ENCODE measurements around the gene PRKCH. TPM values are rescaled to one million over a fixed set of nuclear protein-coding genes. Genes with fewer than 3 reads are reported as not detected.

The PRKCH gene
- total and polyA plus RNA-seq, 3 experiments from 2014 or later: 165 to 369 (median 166) TPM

GRCh38 chr14:61375218-61375617 lies 53.8 kb downstream of the PRKCH start:
- DNase-seq: no peak
- H3K36me3 ChIP-seq (ENCODE audit: insufficient read depth, low read length): peaks cover 6% of the 10 kb centered on the region
- Mint-ChIP-seq H3K27me3 (peaks cover 0 to 4% of the 10 kb centered on the region in 2 donors), H3K9me3 (peaks cover 10 to 37% (median 34%) of the 10 kb centered on the region in 5 donors), H3K4me1 (peaks cover 0 to 71% (median 40%) of the 10 kb centered on the region in 3 donors), H3K4me3 (peak overlapping the region; percentile 23 to 57 (median 38)), H3K27ac (peak overlapping the region in 7 of 8 donors; percentile 29 to 94 (median 86)), H3K36me3 (peaks cover 38 to 68% (median 47%) of the 10 kb centered on the region in 3 donors)
- no peak overlapping the region for H3K4me3 ChIP-seq (ENCODE audit: low read length)
- no peaks in the 10 kb centered on the region for H3K27me3 ChIP-seq (ENCODE audit: insufficient read depth, low read length, poor library complexity, severe bottlenecking)
- H3K4me1 ChIP-seq (ENCODE audit: insufficient read depth, low read length): peaks cover 85% of the 10 kb centered on the region
- ChIA-PET CTCF (no interaction called here), POLR2A (interaction anchor here (1.8 kb wide), 1 partner anchor 10 kb away, joined by 5 read pairs; no protein-coding TSS in a partner anchor)
- peaks cover 11% of the 10 kb centered on the region for H3K9me3 ChIP-seq (ENCODE audit: low read length)
- H3K27ac ChIP-seq (ENCODE audit: low read depth, low read length): no peak overlapping the region

DNA sequence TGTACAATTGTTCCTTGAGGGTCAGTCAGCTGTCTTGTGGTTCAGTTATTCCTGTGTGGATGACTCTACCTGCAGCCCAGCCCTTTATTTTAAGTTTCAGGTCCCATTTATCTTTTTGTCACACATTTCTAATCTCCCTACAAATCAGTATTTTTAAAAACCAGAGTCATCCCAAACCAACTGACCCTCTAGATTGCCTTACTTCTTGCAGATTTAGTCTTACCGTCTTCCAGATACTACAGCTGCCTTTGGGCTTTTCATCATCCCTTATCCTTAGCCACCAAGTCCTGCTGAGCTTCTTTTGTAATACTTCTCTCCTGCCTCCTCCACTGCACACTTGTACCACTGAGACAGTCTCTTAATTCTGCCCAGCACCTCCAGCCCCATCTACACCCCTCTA lies 54.9 kb downstream of the PRKCH start:
- H3K9me3 ChIP-seq (ENCODE audit: low read length): peaks cover 11% of the 10 kb centered on the region
- Mint-ChIP-seq H3K9me3 (peaks cover 10 to 37% (median 34%) of the 10 kb centered on the region in 5 donors), H3K36me3 (peaks cover 38 to 70% (median 47%) of the 10 kb centered on the region in 3 donors), H3K4me3 (peak overlapping the region; percentile 8 to 63 (median 26)), H3K4me1 (peaks cover 0 to 61% (median 29%) of the 10 kb centered on the region in 3 donors), H3K27ac (peak overlapping the region in 5 of 8 donors; percentile 58 to 90 (median 84)), H3K27me3 (peaks cover 0 to 4% of the 10 kb centered on the region in 2 donors)
- no peaks in the 10 kb centered on the region for H3K27me3 ChIP-seq (ENCODE audit: insufficient read depth, low read length, poor library complexity, severe bottlenecking)
- H3K4me1 ChIP-seq (ENCODE audit: insufficient read depth, low read length): peaks cover 85% of the 10 kb centered on the region
- H3K4me3 ChIP-seq (ENCODE audit: low read length): peak overlapping the region; percentile 10
- CTCF ChIA-PET: interaction anchor here (0.9 to 3.8 kb wide), 3 partner anchors 8 to 43 kb away, joined by 3 to 14 read pairs (median 8); no protein-coding TSS in a partner anchor
- POLR2A ChIA-PET: interaction anchor here (1.0 to 1.8 kb wide), 2 partner anchors 9 to 30 kb away, joined by 3 to 5 read pairs; no protein-coding TSS in a partner anchor
- no peak for DNase-seq
- peaks cover 6% of the 10 kb centered on the region for H3K36me3 ChIP-seq (ENCODE audit: insufficient read depth, low read length)
- H3K27ac ChIP-seq (ENCODE audit: low read depth, low read length): no peak overlapping the region

DNA sequence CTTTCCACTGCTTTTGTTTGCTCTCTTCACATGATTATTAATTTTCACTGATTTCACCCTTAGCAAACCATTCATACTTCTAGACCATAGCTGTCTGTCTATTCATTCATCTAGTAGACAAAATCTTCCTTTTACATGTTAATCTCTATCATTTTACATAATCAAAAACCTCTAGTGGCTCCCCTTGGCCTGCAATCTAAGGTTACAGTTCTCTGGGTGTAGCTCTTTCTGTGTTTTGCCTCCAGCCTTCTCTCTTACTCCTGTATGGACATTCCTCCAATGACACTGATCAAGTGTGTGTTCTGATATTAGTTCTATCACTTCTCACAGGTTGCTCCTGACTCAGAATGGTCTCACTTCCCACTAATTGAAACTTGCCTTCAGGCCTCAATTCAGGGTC lies 56.4 kb downstream of the PRKCH start:
- no peak for DNase-seq
- POLR2A ChIA-PET: interaction anchor here (1.1 to 1.6 kb wide), 2 partner anchors 11 to 19 kb away, joined by 3 read pairs; no protein-coding TSS in a partner anchor
- Histone ChIP-seq H3K27ac (ENCODE audit: low read depth, low read length) (no peak overlapping the region), H3K4me1 (ENCODE audit: insufficient read depth, low read length) (peaks cover 85% of the 10 kb centered on the region), H3K36me3 (ENCODE audit: insufficient read depth, low read length) (peaks cover 6% of the 10 kb centered on the region), H3K9me3 (ENCODE audit: low read length) (peaks cover 11% of the 10 kb centered on the region), H3K4me3 (ENCODE audit: low read length) (no peak overlapping the region), H3K27me3 (ENCODE audit: insufficient read depth, low read length, poor library complexity, severe bottlenecking) (no peaks in the 10 kb centered on the region)
- Mint-ChIP-seq H3K4me1 (peaks cover 0 to 47% (median 15%) of the 10 kb centered on the region in 3 donors), H3K27me3 (peaks cover 0 to 4% of the 10 kb centered on the region in 2 donors), H3K36me3 (peaks cover 34 to 67% (median 43%) of the 10 kb centered on the region in 3 donors), H3K27ac (peak overlapping the region in 5 of 8 donors; percentile 70 to 90 (median 79)), H3K4me3 (peak overlapping the region in 5 of 7 donors; percentile 0 to 76 (median 37)), H3K9me3 (peaks cover 10 to 37% (median 33%) of the 10 kb centered on the region in 5 donors)
- CTCF ChIA-PET: interaction anchor here (2.5 to 3.8 kb wide), 4 partner anchors 8 to 30 kb away, joined by 8 to 14 read pairs (median 10); no protein-coding TSS in a partner anchor

DNA sequence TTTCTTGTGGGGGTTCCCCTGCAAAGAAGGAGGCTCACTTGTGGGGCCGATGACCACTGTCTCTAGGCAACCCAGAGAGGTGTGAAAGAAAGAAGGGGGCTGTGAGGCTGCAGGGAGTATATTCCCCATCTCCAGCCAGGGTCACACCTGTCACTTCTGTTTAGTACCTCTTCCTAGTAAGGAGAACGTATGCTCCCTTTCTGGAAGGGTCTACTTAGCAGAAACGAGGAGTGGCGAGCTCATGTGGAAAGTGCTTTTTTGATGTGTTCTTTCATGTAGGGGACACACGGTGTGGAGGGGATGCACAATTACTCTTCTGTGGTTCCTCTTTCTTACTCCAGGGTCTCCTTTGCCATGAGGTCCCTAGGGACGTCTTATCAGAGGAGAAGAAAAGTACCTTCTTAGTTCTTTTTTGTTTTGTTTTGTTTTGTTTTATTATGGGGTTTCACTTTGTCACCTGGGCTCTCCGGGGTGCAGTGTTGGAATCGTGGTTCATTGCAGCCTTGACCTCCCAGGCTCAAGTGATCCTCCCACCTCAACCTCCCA lies 58.3 kb downstream of the PRKCH start:
- CTCF ChIA-PET: interaction anchor here (0.9 to 3.8 kb wide), 6 partner anchors 12 to 63 kb away, joined by 3 to 14 read pairs (median 6); no protein-coding TSS in a partner anchor
- H3K9me3 Mint-ChIP-seq: peaks cover 2 to 18% (median 17%) of the 10 kb centered on the region in 5 donors
- Histone ChIP-seq H3K4me3 (ENCODE audit: low read length) (peak overlapping the region; percentile 28), H3K9me3 (ENCODE audit: low read length) (peaks cover 3% of the 10 kb centered on the region), H3K36me3 (ENCODE audit: insufficient read depth, low read length) (peaks cover 2% of the 10 kb centered on the region), H3K4me1 (ENCODE audit: insufficient read depth, low read length) (peaks cover 98% of the 10 kb centered on the region), H3K27me3 (ENCODE audit: insufficient read depth, low read length, poor library complexity, severe bottlenecking) (no peaks in the 10 kb centered on the region), H3K27ac (ENCODE audit: low read depth, low read length) (no peak overlapping the region)
- H3K36me3 Mint-ChIP-seq: peaks cover 24 to 49% (median 28%) of the 10 kb centered on the region in 3 donors
- H3K4me1 Mint-ChIP-seq: peaks cover 0 to 32% (median 0%) of the 10 kb centered on the region in 3 donors
- no peaks in the 10 kb centered on the region for H3K27me3 Mint-ChIP-seq
- peak overlapping the region in 4 of 8 donors; percentile 86 to 97 (median 95) for H3K27ac Mint-ChIP-seq
- POLR2A ChIA-PET: interaction anchor here (0.8 to 0.9 kb wide), 2 partner anchors 9 to 46 kb away, joined by 3 read pairs; no protein-coding TSS in a partner anchor
- H3K4me3 Mint-ChIP-seq: peak overlapping the region in 4 of 7 donors; percentile 64 to 87 (median 76)
- peak in 2 of 5 donors; percentile 49 to 60 for DNase-seq

GRCh38 chr14:61380984-61381383 lies 59.6 kb downstream of the PRKCH start:
- Histone ChIP-seq H3K27me3 (ENCODE audit: insufficient read depth, low read length, poor library complexity, severe bottlenecking) (no peaks in the 10 kb centered on the region), H3K27ac (ENCODE audit: low read depth, low read length) (no peak overlapping the region), H3K9me3 (ENCODE audit: low read length) (no peaks in the 10 kb centered on the region), H3K4me3 (ENCODE audit: low read length) (no peak overlapping the region), H3K36me3 (ENCODE audit: insufficient read depth, low read length) (no peaks in the 10 kb centered on the region), H3K4me1 (ENCODE audit: insufficient read depth, low read length) (peaks cover 100% of the 10 kb centered on the region)
- H3K36me3 Mint-ChIP-seq: peaks cover 16 to 39% (median 17%) of the 10 kb centered on the region in 3 donors
- peaks cover 0 to 22% (median 0%) of the 10 kb centered on the region in 3 donors for H3K4me1 Mint-ChIP-seq
- ChIA-PET POLR2A (no interaction called here), CTCF (interaction anchor here (0.8 to 2.9 kb wide), 3 partner anchors 15 to 20 kb away, joined by 3 to 8 read pairs (median 4); no protein-coding TSS in a partner anchor)
- peak overlapping the region in 3 of 7 donors; percentile 64 to 76 (median 75) for H3K4me3 Mint-ChIP-seq
- no peaks in the 10 kb centered on the region for H3K27me3 Mint-ChIP-seq
- H3K9me3 Mint-ChIP-seq: peaks cover 0 to 8% (median 7%) of the 10 kb centered on the region in 5 donors
- DNase-seq: no peak
- peak overlapping the region in 4 of 8 donors; percentile 86 to 97 (median 95) for H3K27ac Mint-ChIP-seq

GRCh38 chr14:61381553-61381952 lies 60.2 kb downstream of the PRKCH start:
- H3K27me3 ChIP-seq (ENCODE audit: insufficient read depth, low read length, poor library complexity, severe bottlenecking): no peaks in the 10 kb centered on the region
- no peaks in the 10 kb centered on the region for H3K36me3 ChIP-seq (ENCODE audit: insufficient read depth, low read length)
- Mint-ChIP-seq H3K36me3 (peaks cover 12 to 33% (median 16%) of the 10 kb centered on the region in 3 donors), H3K4me3 (peak overlapping the region in 3 of 7 donors; percentile 64 to 76 (median 75)), H3K27ac (peak overlapping the region in 4 of 8 donors; percentile 86 to 97 (median 95)), H3K4me1 (peaks cover 0 to 16% (median 0%) of the 10 kb centered on the region in 3 donors), H3K27me3 (no peaks in the 10 kb centered on the region), H3K9me3 (peaks cover 0 to 3% (median 1%) of the 10 kb centered on the region in 5 donors)
- H3K4me1 ChIP-seq (ENCODE audit: insufficient read depth, low read length): peaks cover 100% of the 10 kb centered on the region
- ChIA-PET POLR2A (no interaction called here), CTCF (interaction anchor here (1.5 to 2.9 kb wide), 6 partner anchors 12 to 75 kb away, joined by 3 to 8 read pairs (median 4); partner anchors contain the start of gene PRKCH)
- no peak for DNase-seq
- no peak overlapping the region for H3K4me3 ChIP-seq (ENCODE audit: low read length)
- H3K27ac ChIP-seq (ENCODE audit: low read depth, low read length): no peak overlapping the region
- H3K9me3 ChIP-seq (ENCODE audit: low read length): no peaks in the 10 kb centered on the region

DNA sequence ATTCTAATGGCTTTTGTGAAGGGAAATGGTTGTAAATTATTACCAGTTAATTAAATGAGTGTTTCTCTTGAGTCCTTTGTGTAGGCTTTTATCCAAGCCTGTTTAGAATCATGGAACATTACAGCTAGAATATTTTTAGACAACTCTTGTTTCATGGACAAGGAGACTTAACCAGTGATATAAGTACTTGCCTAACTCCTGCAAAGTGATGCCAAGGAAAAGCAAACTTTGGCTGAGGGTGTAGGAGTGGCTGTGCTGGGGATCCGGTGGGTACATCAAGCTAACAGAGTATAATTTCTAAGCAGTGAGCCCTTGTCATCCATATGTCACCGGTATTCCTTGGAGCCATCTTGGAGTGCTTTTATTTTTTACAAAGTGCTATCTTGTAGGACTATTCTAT lies 61.5 kb downstream of the PRKCH start:
- Histone ChIP-seq H3K36me3 (ENCODE audit: insufficient read depth, low read length) (no peaks in the 10 kb centered on the region), H3K27ac (ENCODE audit: low read depth, low read length) (no peak overlapping the region), H3K4me3 (ENCODE audit: low read length) (no peak overlapping the region), H3K4me1 (ENCODE audit: insufficient read depth, low read length) (peaks cover 100% of the 10 kb centered on the region), H3K9me3 (ENCODE audit: low read length) (no peaks in the 10 kb centered on the region), H3K27me3 (ENCODE audit: insufficient read depth, low read length, poor library complexity, severe bottlenecking) (no peaks in the 10 kb centered on the region)
- Mint-ChIP-seq H3K27me3 (no peaks in the 10 kb centered on the region), H3K4me1 (peaks cover 0 to 3% (median 0%) of the 10 kb centered on the region in 3 donors), H3K9me3 (no peaks in the 10 kb centered on the region), H3K4me3 (peak overlapping the region in 2 of 7 donors; percentile 75 to 76), H3K36me3 (peaks cover 4 to 27% (median 11%) of the 10 kb centered on the region in 3 donors), H3K27ac (peak overlapping the region in 4 of 8 donors; percentile 29 to 97 (median 90))
- DNase-seq: no peak
- CTCF ChIA-PET: interaction anchor here (0.6 to 2.9 kb wide), 11 partner anchors 11 to 451 kb away, joined by 3 to 8 read pairs (median 4); partner anchors contain the start of gene PRKCH
- POLR2A ChIA-PET: interaction anchor here (0.6 to 1.2 kb wide), 8 partner anchors 11 to 360 kb away, joined by 3 to 6 read pairs (median 4); no protein-coding TSS in a partner anchor
